NCI-H82 treated with DMSO at 0.1 percent for 48 hours (cell line): ENCODE results near the gene PIP4K2B.
"Not testable (repeated sequence)": the region's sequence is repeated elsewhere in the genome, so short reads cannot be mapped to it uniquely, and the experiment has no call there.

Experiments
- DNase-seq: peaks from one replicate; lab custom pipeline; 2025; ENCODE audit not compliant: unreplicated experiment; lab: John Stamatoyannopoulos, UW

Gene PIP4K2B

DNA sequence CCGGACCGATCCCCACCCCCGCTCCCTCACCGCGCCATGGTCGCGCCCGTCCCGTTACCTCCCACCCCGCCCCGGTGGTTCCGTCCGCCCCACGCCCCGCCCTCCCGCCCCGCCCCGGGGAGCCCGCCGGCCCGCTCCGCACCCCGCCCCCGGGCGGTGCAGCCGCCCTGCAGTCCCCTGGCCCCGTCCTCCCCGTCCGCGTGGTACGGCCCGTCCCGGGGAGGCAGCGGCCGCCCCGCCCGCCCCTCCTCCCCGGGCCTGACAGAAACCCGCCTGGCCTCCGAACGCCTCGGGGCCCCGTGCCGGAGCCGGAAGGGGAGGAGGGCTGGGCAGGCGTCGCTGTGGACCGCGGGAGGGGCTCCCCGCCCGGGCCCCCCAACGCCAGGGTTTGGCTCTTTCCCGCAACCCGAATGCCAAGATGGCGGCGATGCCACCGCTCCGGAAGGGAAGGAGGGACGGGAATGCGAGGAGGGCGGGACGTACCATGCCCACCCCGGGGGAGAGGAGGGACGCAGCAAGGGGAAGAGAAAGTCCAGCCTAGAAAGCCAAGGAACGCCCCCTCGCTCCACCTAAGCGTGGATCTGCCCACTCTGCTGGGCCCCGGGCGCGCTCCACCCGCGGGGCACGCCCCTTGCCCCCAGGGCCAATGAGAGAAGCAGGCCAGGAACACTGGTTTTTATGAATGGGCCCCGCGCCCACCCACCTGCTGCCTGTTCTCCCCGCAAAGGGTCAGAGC lies at the start of gene PIP4K2B:
Gene PIP4K2B, minus strand, starts transcription at position 56 of the 736 bp plus-strand sequence. CDS start 132 bp downstream, outside the sequence.
- peak; percentile 98 for DNase-seq

DNA sequence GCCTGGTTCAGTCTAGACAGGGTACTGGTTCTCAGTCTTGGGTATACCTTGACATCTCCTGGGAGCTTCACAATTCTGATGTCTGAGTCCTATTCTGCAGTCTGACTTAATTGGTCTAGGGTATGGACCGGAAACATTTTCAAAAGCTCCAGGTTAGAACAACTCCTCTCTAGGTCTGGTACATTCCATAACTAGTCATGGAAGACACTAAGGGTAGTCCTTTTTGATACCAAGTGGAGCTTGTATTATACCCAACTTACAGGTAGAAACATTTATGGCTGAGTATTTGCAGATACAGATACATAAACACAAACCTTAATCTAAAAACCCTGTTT lies 49.2 kb upstream of the PIP4K2B start:
- DNase-seq = no peak

DNA sequence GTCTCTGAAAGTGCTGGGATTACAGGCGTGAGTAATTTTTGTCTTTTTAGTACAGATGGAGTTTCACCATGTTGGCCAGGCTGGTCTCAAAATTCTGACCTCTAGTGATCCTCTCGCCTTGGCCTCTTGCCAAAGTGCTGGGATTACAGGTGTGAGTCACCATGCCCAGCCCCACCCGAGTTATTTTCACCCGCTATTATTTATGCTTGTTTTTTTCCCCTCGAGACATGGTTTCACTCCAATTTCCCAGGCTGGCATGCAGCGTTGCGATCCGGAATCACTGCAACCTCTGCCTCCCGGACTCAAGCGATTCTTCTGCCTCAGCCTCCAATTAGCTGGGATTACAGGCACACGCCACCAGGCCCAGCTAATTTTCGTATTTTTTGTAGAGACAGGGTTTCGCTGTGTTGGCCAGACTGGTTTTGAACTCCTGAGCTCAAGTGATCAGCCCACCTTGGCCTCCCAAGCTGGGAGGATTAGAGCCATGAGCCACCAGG lies 45.0 kb upstream of the PIP4K2B start:
- DNase-seq = no peak

DNA sequence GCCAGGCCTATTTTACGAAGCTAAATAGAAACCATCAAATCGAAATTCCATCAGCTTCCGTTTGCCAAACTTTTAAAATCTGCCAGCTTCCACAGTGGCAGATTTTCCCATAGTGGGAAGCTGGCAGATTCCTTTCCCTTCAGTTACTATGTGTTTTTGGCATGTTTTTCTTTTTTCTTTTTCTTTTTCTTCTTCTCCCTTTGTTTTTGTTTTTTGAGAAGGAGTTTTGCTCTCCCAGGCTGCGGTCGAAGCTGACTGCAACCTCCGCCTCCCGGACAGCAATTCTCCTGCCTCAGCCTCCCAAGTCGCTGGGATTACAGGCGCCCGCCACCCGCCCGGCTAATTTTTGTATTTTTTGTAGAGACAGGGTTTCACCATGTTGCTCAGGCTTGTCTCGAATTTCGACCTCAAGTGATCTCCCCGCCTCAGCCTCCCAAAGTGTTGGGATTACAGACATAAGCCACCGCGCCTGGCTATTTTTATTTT lies 26.4 kb upstream of the PIP4K2B start:
- no peak for DNase-seq

DNA sequence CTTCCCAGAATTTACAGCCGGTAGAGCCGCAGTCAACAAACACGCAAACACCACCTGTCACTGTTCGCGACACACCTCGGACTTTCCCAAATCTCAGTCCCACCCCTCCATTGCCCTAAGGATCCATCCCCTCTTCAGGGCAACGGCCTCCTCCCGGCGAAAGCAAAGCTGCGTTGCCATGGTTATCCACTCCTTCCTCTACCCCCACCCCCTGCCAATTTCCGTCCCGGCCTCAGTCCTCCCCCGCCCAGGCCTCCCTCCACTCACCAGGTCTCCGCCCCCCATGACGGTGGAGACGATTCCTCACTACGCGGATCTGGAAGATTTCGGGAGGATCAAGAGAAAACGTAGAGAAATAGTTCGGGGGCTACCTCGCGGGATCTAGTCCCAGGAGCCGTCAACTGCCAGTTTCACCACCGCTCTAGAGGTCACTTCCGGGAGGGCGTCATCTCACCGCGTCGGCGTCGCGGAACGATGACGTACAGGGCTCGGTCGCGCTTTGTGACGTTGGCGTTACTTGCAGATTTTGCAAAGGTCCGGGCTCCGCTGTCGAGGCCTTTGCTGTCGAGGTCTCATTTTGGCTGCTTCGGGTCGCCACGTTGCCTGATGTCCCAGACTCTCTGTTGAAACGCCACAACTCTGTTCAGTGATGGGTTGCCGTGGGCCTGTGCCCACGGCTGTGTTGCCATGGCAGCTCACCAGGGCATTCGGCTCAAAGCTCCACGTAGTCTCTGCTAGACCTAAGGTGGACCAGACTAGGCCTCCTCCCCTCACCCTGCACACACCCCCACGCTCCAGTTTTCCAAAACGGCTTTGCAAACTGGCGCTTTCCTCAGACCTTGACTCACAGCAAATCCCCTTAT lies 25.8 kb upstream of the PIP4K2B start, which contains the start of gene CWC25:
Gene CWC25, minus strand, starts transcription at position 423 of the 863 bp plus-strand sequence. Its CDS starts 138 bp downstream, at position 285.
- peak; percentile 87 for DNase-seq

DNA sequence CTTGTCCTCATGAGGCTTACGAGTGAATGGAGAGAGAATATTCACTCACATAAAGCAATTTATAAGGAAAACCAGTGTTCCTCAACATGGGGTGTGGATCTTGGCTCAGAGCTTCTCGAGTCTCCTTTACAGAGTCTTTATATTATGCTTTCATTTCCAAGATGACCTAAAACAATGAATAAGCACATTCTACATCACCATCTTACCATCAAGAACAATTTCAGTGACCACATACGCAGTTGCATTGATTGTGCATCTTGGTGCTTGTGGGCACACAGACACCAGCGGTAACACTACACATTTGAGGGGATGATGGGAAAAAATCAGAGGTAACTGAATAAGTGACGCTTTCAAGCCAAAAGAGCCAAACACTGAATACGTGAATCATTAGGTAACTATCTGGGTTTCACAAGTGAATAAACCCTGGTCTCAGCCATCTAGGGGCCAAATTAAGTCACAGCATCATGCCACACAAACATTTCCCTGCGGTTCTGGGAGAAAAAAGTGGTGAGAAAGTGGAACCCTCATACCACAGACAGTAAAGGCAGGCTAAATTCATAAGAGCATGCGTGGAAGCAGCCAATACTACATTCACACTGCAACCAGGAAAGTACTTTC lies 16.3 kb upstream of the PIP4K2B start:
- no peak for DNase-seq

DNA sequence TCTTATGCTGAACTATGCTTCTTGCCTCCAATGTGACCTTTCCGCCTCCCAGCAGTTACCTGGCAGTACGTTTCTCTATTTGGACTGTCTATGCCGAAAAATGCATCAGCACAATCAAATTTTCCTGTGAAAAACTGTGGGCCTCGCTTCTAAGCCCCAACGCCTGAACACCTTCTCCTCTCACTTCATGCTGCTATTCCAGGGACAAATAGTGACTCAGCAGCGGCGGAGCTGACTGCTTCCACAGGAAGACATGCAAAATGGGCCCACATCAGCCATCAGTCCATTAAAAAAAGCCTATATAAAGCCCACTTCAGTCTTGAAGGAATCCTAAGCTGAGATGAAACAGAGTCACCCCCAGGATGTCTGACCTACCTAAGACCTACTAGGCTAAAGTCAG lies 10.5 kb upstream of the PIP4K2B start:
- no peak for DNase-seq

DNA sequence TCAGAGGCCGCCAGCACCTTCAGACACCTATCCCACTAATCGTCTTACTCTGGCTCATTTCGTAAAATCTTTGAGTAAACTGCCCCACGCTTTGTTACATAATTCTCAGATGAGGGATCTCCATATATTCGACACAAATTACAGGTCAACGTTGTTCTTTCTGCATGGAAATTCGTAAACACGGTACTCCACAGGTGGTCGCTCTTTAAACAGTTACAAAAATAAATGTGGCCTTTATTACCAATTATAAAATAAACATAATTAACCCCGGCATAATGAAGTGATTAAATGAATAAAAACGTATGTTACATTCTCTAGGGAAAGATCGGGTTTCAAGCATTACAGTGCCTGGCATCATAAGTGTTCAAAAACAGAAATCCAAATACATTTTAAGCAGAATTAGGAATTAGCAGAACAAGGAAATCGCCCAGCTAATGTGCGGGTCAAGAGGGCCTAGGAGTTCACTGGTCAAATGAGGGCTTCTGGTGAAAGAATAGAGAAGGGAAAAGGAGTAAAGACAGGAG lies 943 bp upstream of the PIP4K2B start:
- DNase-seq = no peak

DNA sequence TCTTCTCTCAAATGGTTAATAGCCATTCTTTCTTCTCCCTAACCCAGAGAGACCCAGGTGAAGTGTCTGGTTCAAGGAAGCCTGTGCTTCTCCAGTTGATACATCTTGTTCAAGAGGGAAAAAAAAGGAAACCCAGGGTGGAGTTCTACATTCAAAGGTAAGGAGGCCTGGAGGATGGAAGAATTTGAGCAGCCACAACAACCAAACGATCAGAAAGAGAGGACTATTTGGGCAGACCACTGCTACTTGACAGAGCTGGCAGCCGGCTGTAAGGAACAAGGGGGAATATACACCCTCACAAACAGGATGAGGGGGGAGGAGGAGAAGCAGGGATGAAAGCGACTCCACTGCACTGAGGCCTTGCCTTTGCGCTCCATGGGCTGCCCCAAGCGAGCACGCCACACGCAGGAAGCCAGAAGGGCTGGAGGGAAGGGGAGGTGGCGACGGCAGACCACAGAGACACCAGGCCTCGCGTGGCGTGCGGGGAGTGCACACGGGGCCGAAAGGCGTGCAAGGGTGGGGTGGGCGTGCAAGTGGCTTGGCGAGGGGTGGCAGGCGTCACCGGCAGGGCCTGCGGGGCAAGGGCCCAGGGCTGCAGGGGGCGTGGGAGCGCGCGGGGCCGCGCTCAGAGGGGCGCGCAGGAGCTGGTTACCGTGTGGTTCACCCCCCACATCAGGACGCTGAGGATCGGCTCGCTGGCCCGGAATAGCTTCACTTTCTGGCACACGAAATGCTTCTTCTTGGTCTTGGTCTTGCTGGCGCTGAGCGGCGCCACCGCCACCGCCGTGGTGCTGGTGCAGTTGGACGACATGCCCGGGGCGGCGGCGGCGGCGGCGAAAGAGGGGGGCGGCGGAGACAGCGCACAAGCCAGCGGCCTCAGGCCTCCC lies 499 bp downstream of the PIP4K2B start:
- DNase-seq = peak; percentile 23

DNA sequence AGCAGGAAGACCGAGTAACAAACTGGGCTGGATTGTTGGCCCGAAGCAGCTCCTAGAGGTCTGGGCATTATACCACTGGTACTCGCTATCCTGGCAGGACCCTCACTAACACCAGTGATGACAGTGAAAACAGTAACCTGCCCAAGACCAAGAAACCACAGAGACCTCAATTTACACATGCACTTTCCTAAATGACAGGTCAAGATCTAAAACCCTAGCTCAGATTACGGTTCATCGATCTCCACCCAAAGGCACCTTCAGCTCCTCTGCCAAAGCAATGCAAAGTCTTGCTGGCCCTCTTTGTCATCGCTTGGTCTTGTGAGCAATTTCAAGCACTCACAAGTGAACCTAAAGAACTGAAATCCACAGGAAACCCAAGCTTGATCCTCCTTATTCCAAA lies 1.5 kb downstream of the PIP4K2B start:
- no peak for DNase-seq

DNA sequence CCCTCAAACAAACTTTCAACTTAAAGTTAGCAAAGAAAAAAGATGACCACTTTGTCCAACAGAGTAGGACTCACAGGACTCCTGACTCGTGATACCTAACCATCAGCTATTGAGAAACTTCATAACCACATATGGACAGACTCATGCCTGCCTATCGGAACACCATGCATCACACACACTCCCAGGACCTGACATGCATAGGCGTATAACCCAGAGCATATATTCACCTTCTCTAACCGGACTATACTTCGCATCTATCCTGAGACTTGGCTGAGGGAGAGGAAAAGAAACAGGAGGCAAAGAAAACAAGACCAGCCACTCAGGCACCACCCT lies 2.2 kb downstream of the PIP4K2B start:
- DNase-seq = no peak

DNA sequence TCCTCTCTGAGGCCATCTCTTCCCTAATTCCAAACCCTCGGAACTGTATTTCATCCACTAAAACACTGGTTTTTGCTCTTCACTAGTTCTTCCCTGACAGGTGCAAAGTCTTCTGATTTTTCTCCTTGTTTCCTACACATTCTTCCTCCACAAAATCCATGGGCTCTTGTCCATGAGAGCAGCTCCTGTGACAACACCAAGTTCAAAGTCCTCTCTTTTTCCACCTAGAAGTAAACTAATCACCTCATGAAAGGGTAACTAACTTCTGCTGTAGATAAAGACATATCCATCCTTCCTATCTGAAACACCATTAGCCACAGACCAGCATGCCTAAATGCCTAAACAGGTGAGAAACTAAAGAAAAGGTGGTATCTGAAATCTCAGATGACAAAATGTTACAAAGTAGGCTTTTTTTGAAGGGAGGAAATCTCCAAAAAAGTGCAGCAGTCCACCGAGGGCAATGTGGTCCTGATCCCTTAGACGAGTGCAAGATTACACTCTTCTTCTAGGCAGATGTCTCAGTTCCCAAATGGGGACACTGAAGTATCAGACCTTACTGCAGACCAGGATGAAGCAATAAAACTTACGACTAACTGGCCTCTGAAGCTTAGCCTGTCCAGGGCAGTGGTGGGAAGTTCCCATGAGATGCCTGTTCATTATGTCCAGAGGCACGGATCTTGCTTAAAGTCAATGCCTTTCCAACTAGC lies 2.8 kb downstream of the PIP4K2B start:
- no peak for DNase-seq

DNA sequence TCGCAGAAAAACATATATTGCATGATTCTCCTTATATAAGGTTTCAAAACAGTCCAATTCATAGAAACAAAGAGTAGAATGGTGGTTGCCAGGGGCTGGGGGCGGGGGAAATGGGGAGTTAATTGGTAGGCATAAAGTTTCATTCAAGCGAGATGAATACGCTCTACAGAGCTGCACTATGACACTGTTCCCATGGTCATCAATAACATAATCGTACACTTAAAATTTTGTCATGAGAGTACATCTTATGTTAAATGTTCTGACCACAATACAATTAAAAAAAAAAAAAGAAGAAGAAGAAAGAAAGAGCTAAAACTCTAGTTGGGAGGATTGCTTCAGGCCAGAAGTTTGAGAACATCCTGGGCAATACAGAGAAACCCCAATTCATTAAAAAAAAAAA lies 5.1 kb downstream of the PIP4K2B start:
- DNase-seq = no peak

DNA sequence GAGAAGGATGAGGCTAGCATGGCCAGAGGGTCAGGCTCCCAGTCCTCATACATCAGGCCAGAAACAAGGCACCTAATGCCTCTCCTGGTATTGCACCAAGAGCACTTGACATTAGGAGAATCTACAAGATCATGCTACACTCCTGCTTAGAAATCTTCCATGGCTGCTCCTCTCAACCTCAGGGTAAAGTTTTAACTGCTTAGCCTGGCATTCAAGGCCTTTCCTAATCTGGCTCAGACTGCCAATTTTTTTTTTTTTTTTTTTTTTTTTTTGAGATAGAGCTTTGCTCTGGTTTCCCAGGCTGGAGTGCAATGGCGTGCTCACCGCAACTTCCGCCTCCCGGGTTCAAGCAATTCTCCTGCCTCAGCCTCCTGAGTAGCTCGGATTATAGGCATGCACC lies 8.2 kb downstream of the PIP4K2B start:
- no peak for DNase-seq

DNA sequence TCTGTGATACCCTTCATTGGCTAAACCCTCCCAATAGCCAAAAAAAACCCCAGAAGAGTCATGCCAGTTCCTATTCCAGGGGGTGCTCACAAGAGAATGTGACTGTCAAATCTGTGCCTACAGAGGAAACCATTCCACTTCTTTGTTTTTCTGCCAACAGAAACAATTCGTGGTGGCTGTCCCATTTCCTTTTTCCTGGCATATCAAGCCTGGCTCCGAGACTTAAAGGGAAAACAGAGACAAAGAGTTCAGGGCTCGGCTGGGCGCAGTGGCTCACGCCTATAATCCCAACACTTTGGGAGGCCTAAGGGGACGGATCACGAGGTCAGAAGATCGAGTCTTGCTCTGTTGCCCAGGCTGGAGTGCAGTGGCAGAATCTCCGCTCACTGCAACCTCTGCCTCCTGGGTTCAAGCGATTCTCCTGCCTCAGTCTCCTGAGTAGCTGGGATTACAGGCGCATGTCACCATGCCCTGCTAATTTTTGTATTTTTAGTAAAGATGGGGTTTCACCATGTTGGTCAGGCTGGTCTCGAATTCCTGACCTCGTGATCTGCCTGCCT lies 9.1 kb downstream of the PIP4K2B start:
- peak; percentile 12 for DNase-seq

DNA sequence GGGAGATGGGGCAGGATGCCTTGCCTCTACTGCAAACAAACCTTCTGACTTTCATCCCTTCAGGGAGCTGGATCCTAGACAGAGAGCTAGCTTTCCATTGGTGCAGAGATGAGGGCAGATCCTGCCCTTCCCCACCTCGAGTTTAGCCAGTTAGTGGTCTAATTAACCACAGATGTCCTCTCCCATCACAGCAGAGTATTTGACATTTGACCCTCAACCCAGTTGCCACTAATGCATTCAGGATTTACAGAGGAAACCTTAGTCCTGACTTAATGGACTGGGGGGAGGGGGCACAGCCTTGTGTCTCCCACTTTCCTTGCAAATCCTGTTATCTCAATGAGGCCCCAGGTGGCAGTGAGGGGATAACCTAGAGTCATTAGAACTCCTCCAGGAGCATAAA lies 10.2 kb downstream of the PIP4K2B start:
- DNase-seq = peak; percentile 99

DNA sequence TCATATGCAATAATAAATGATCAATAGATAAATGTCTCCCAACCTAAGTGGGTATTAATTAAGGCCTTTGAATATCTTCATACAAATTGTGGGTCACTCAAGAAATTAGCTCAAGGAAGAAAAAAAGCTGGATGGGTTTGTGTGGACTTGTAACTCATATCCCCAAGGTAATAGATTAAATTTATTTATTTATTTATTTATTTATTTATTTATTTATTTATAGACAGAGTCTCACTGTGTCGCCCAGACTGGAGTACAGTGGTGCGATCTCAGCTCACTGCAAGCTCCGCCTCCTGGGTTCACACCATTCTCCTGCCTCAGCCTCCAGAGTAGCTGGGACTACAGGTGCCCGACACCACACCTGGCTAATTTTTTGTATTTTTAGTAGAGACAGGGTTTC lies 11.4 kb downstream of the PIP4K2B start:
- DNase-seq = not testable (repeated sequence)

DNA sequence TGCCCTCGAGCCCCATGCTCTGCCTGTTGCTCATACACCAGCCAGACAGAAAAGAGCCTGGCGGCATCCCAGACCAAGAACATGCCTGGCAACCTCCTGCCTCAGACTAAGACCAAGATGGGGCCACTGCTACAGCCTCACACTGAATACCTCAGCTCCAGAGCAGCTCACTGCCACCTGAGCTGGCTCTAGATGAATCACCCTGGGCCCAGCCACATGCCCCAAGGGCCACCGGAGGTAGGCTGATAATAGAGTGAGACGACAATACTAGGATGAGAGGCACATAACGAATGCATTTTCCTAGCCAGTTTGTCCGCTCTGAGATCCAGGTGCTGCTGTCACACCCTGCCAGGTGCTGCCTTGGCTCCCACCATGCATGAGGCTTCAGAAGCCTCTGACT lies 13.0 kb downstream of the PIP4K2B start:
- DNase-seq = no peak

DNA sequence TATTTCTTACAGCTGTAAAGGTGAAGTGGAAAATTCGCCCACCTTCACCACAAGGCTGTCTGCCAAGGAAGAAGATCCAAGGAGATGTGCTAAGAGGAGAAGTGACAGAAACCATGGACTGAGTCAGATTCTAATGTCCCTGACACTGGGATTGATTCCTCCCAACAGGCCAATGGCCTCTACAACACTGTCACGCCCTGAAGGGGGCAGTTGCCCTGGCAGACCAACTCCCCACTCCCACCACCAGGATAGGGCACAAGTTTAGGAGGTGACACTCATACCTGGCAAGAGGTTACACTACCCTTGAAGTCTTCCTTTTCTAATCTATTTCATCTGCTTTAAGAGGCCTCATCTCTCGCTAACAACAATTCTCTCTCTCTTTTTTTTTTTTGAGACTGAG lies 16.1 kb downstream of the PIP4K2B start:
- no peak for DNase-seq
